Bronchial smooth muscle cell (primary cell): ENCODE data around the gene ISCU. TPM values are rescaled to one million over a fixed set of nuclear protein-coding genes. Genes with fewer than 3 reads are reported as not detected.

Experiments
- total RNA-seq: library from RNA; depleted of rRNA; stranded (reverse); fragments of >200 nt; gene quantifications from 2 replicates; pipeline ENCODE4 v1.2.1, GENCODE V29; 2014

ISCU gene
- total RNA-seq = 179 and 203 TPM in 2 replicates

DNA sequence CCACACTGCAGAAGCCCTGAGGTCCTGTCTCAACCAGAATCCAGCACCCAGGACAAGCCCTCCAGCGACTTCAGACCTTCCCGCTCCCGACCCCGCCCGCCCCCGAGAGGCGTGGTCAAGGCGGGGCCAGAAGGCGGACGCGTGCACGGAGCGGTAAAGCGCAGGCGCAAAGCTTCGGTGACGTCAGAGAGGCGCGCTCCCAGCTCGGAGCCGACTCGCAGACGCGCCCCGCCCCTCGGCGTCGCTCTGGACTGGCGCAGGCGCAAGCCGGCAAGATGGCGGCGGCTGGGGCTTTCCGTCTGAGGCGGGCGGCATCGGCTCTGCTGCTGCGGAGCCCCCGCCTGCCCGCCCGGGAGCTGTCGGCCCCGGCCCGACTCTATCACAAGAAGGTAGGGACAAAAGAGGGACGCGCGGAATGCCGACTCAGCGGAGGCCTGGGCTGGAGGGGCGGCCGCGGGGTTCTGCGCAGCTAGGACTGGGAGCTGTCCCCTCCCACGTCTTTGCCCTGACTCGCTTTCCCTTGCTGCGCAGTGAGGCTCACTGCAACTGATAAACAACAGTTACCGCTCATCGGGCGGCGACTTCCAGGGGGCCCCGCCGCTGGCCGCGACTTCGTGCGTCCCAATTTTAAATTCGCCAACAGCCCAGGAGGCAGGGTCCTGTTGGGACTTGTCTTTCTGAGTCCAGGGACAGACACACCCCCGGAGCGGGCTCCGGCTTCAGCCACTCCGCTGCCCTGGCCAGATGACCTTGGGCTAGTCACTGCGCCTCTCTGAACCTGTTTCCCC, at the start of gene ISCU:
ISCU (plus strand) TSS at position 249 of the 788 bp plus-strand sequence; CDS start at position 276, 27 bp downstream.

DNA sequence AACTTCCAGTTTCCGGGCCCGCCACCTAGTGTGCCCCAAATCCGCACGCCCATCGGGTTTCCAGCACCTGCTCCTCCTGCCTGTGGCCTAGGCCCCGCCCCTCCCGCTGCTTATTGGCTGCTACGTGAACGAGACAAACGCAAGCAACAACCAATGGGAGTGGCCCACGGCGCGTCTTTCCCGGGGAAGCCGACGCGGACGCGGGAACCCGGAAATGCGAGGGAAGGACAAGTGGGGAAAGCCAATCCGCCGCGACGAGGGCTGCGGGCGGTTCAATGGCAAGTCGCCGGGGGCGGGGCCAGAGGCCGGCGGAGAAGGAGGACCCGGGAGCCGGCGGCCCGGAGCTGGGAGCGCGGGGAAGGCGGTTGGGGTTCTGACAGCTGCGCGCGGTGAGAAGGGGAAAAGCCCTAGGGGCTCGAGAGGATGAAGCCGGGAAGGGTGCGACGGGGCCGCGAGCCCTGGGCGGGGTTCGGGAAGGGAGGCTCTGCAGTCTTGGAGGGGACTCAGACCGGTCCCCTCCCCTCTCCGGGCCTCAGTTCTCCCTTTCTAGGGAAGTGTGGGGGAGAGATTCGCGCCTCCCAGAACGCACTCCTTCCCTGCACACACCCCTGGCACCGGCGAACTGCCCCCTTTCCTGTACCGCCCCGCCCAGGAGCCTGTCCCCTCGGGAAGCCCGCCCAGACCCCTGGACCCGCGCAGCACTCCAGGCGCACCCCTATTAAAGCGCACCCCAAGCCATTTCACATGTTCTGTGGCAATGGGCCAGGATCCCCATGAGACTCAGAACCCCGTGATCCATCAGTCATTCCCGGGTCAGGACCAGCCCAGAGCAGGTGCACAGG, 47.2 kb upstream of the ISCU start, which contains the start of gene FICD:
FICD (plus strand) TSS at position 305 of the 842 bp plus-strand sequence. CDS start 1,696 bp downstream, outside the sequence.

DNA sequence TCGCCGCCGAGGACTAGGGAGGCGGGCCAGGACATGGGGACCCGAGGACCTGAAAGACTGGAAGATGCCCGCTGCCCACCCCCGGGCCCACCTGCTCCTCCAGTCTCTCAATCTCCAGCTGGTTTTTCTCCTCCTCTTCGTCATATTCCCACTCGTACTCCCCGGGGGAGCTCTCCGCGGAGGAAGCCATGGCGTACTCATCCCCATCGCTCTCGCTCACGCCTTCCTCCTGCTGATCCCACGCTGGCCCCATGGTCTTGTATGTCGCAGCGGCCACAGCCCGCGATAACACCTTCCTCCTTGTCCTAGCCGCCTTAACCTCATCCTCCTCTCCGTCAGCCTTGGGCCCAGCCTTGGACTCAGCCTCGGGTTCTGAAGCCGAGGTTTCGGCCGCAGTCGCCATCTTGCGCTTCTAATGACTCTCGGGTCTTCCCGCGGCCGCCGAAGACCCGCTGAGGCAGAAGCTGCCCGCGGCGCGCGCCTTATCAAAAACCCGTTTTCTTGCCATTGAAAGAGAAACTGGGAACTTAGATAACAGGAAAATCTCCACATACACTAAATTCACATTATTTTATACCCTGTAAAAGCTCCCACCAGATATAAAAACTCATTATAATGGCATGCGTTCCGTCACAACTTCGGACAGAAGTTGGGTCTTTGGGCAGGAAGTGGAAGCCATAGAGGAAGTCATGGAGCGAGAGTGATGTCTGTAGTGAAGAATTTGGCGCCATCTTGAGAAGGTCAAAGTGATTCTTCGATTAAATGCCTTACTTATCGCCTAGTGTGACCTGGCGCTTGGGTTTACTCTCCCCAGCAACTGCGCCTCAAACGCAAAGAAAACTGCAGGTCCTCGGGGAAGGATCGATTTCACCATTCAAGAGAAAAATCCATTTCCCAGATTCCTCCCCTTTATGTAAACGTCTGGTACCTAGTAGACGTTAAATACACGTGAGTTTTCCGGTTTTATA, 1.4 kb upstream of the ISCU start, which contains the start of gene SART3:
SART3 (minus strand) TSS at position 422 of the 968 bp plus-strand sequence; CDS start at position 403, 19 bp downstream.

DNA sequence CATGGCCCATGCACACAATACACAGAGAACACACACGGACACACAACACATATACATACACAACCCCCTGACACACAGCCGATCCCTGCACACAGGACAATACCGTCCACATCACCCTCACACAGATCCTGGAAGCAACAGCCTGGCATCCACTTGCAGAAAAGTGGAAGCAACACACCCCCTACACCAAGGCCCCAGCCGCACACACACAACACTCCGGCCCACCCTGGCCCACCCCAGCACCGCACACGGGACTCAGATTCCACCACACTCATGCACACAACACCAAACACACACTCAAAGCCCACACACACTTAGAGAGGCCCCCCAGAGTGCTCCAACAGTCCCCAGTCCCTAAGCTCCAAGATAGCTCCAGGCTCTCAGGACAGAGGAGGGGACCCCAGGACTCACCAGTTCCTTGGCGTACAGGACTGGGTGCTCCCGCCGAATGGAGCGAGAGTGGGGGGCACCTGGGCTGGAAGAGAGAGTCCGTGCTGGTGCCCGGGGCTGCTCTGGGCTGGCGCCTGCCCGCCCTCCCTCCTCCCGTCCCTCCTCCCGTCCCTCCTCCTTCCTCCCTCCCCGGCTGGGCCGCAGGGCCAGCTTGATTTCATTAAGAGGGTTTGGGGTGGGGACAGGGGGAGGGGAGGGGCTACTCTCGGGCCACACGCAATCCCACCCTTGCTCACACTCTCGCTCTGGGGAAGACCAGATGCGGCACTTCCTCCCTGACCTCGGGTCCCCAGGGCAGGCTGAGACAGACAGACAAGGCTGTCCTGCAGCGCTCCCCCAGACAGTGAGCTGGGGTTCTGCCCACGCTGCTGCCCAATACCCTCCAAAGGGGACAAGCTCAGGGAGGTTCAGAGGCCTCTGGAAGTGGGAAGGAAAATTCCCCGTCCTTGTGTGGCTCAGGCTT, 35.4 kb downstream of the ISCU start, which contains the start of gene TMEM119:
TMEM119 (minus strand) TSS at position 526 of the 913 bp plus-strand sequence. CDS start 5,701 bp downstream, outside the sequence.

Other genes starting within 250 kb of the ISCU start
- not detected in 2 replicates for gene CMKLR1, start 223.3 kb upstream of the ISCU start, total RNA-seq
- gene FICD, start 47.3 kb upstream of the ISCU start, total RNA-seq = 4.4 and 7.6 TPM in 2 replicates
- gene SART3, start 1.4 kb upstream of the ISCU start, total RNA-seq = 104 and 131 TPM in 2 replicates
- 99.6 and 211 TPM in 2 replicates for gene TMEM119, start 35.5 kb downstream of the ISCU start, total RNA-seq
- 0.63 and 1.5 TPM in 2 replicates for gene SELPLG, start 71.3 kb downstream of the ISCU start, total RNA-seq
- gene CORO1C, start 168.9 kb downstream of the ISCU start, total RNA-seq = 165 and 172 TPM in 2 replicates